Testis (tissue), 3 donors: ENCODE data around the gene CFAP57. TPM values are rescaled to one million over a fixed set of nuclear protein-coding genes. Genes with fewer than 3 reads are reported as not detected.

Source experiments
- DNase-seq: peaks from one replicate; pipeline ENCODE4 v3.0.0-alpha.2; 2019
- H3K27ac ChIP-seq, 2 donors: fragments of 200-600 bp; sonication (generic); one replicate each; pipeline ENCODE4 v1.5.1; 2019
- H3K27me3 ChIP-seq: fragments of 200-600 bp; sonication (generic); one replicate; pipeline ENCODE4 v1.5.1; 2019
- H3K36me3 ChIP-seq: fragments of 200-600 bp; sonication (generic); one replicate; pipeline ENCODE4 v1.5.1; 2017; ENCODE audit warnings: low read depth; ENCODE audit errors: missing control alignments
- H3K4me1 ChIP-seq: fragments of 200-600 bp; sonication (generic); one replicate; pipeline ENCODE4 v1.5.1; 2019
- H3K4me3 ChIP-seq, 2 donors: fragments of 200-600 bp; sonication (generic); one replicate each; pipeline ENCODE4 v1.5.1; 2017 to 2019
- H3K9me3 ChIP-seq: fragments of 200-600 bp; sonication (generic); one replicate; pipeline ENCODE4 v1.5.1; 2017
- POLR2A ChIP-seq: fragments of 450-650 bp; IDR thresholded peaks from one replicate; pipeline ENCODE4 v1.6.1; 2017; ENCODE audit warnings: antibody characterized with exemption, mild to moderate bottlenecking, moderate library complexity
- WGBS, 2 donors: methylation state at CpG; one replicate each; pipeline ENCODE4 v1.1.5; 2018; 5-methylcytosine and 5-hydroxymethylcytosine counted together
- intact Hi-C: fragments of 100-400 bp; cut with DNase I; formaldehyde crosslinking; loops from one replicate; pipeline ENCODE4 v1.15.1; 2023; ENCODE audit warnings: low total_unique reads
- polyA plus RNA-seq: library from polyadenylated mRNA; stranded (reverse); fragments of 350-450 nt; fragmentation: Illumina TruSeq; extraction: RNeasy Lipid Tissue Mini Kit (QIAGEN cat#74804); gene quantifications from one replicate; pipeline ENCODE4 v1.2.3, GENCODE V29; 2014; ENCODE audit warnings: low read depth, low replicate concordance; ENCODE audit not compliant: insufficient read depth
- total RNA-seq, 2 donors: library from RNA; depleted of rRNA; stranded (reverse); fragments of >200 nt; gene quantifications; one replicate each; pipeline ENCODE4 v1.2.3, GENCODE V29; 2016
- TF ChIP-seq, protein P1 (sequence below), 3 experiments: fragments of 450-650 bp in 2 of 3; fragments of 200-600 bp in 1 of 3; sonication (generic) in 1 of 3; IDR thresholded peaks; one replicate each; pipeline ENCODE4 v1.5.1; 2016 to 2019; ENCODE audit warnings: antibody characterized with exemption in 3 of 3, mild to moderate bottlenecking in 2 of 3, moderate library complexity in 1 of 3

Gene CFAP57
- total and polyA plus RNA-seq, 3 donors from 2014 or later: 16.6 to 38.7 (median 22.9) TPM

DNA sequence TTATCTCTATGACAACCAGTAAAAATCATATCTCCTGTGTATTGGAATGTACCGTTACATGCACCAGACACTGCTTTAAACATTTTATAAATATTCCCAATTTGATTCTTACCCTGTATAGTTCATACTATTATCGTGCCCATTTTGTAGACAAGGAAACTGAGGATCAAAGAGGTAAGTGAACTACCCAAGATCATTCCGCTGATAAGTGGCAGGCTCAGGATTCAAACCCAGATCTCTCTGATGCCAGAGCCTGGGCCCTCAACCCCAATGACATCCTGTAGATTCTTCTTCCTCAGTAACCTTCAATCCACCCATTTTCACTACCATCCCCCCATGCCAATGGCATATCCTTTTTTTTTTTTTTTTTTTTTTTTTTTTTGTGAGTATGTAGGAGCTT is 12.3 kb downstream of the CFAP57 start:
- no peak for TF ChIP-seq POLR2A
- TF ChIP-seq, protein P1, sequence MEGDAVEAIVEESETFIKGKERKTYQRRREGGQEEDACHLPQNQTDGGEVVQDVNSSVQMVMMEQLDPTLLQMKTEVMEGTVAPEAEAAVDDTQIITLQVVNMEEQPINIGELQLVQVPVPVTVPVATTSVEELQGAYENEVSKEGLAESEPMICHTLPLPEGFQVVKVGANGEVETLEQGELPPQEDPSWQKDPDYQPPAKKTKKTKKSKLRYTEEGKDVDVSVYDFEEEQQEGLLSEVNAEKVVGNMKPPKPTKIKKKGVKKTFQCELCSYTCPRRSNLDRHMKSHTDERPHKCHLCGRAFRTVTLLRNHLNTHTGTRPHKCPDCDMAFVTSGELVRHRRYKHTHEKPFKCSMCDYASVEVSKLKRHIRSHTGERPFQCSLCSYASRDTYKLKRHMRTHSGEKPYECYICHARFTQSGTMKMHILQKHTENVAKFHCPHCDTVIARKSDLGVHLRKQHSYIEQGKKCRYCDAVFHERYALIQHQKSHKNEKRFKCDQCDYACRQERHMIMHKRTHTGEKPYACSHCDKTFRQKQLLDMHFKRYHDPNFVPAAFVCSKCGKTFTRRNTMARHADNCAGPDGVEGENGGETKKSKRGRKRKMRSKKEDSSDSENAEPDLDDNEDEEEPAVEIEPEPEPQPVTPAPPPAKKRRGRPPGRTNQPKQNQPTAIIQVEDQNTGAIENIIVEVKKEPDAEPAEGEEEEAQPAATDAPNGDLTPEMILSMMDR (IDR thresholded peaks at IDR 0.05): no peak
- no peaks in the 10 kb centered on the region for H3K27me3 ChIP-seq
- intact Hi-C loops: no loop called here
- H3K4me1 ChIP-seq: no peaks in the 10 kb centered on the region
- H3K36me3 ChIP-seq: no peaks in the 10 kb centered on the region
- 90 to 97% methylated on average over 3 of the region's 3 CpGs for WGBS, 2 donors
- no peak for DNase-seq
- no peaks in the 10 kb centered on the region for H3K9me3 ChIP-seq
- no peak overlapping the region for H3K27ac ChIP-seq
- H3K4me3 ChIP-seq: no peak overlapping the region

DNA sequence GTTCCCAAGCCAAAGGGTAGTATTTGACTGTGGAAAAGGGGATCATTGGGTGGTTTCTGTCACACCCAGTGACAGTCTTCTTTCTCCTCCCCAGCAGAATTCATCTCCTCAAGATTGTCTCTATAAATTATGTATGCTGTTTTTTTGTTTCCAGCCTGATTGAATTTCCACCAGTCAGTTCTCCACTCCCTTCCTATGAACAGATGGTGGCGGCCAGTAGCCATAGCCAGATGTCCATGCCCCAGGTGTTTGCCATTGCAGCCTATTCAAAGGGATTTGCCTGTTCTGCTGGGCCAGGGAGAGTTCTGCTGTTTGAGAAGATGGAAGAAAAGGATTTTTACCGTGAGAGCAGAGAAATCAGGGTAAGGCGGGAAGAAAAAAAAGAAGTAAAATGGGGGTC is 12.9 kb downstream of the CFAP57 start:
- WGBS, 2 donors: 91 to 97% methylated on average over 3 of the region's 3 CpGs
- Histone ChIP-seq H3K27me3 (no peaks in the 10 kb centered on the region), H3K4me1 (no peaks in the 10 kb centered on the region), H3K36me3 (no peaks in the 10 kb centered on the region), H3K27ac (no peak overlapping the region), H3K9me3 (no peaks in the 10 kb centered on the region), H3K4me3 (no peak overlapping the region)
- no peak for DNase-seq
- no peak for TF ChIP-seq POLR2A
- TF ChIP-seq, protein P1 (IDR thresholded peaks at IDR 0.05): no peak
- intact Hi-C loops: no loop called here

DNA sequence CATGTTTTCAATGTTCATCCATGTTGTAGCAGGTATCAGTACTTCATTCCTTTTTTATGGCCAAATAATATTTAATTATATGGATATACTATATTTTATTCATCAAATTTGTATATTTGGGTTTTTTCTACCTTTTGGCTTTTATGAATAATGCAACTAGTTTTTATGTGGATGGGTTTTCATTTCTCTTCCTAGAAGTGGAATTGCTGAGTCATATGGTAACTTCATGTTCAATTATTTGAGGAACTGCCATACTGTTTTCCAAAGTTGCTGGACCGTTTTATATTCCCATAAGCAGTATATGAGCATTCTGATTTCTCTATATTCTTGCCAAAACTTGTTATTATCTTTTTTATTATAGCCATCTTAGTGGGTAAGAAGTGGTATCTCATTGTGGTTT is 16.0 kb downstream of the CFAP57 start:
- no peak for DNase-seq
- Histone ChIP-seq H3K4me1 (no peaks in the 10 kb centered on the region), H3K27me3 (no peaks in the 10 kb centered on the region), H3K27ac (no peak overlapping the region), H3K36me3 (no peaks in the 10 kb centered on the region), H3K9me3 (no peaks in the 10 kb centered on the region), H3K4me3 (no peak overlapping the region)
- TF ChIP-seq POLR2A: no peak
- TF ChIP-seq, protein P1 (IDR thresholded peaks at IDR 0.05): no peak
- intact Hi-C loops: no loop called here
- WGBS, 2 donors: 80 to 93% methylated on average over 1 of the region's 1 CpG

DNA sequence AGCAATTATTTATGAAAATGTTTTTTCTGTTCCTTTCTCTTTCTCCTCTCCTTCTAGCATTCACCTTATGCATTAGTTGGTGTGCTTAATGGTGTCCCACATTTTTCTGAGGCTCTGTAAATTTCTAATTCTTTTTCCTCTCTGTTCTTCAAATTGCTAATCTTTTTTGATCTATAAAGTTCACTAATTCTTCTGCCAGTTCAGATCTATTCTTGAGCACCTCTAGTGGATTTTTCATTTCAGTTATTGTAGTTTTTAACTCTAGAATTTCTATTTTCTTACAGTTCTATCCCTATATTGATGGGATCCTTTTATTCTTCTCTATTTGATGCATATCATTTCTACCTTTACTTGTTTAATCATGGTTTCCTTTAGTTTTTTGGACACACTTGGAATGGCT is 22.4 kb downstream of the CFAP57 start:
- no peak overlapping the region for H3K27ac ChIP-seq
- H3K9me3 ChIP-seq: no peaks in the 10 kb centered on the region
- H3K27me3 ChIP-seq: no peaks in the 10 kb centered on the region
- no peaks in the 10 kb centered on the region for H3K36me3 ChIP-seq
- H3K4me1 ChIP-seq: no peaks in the 10 kb centered on the region
- H3K4me3 ChIP-seq: no peak overlapping the region
- no peak for TF ChIP-seq POLR2A
- TF ChIP-seq, protein P1 (IDR thresholded peaks at IDR 0.05): no peak
- no peak for DNase-seq
- intact Hi-C loops: no loop called here

DNA sequence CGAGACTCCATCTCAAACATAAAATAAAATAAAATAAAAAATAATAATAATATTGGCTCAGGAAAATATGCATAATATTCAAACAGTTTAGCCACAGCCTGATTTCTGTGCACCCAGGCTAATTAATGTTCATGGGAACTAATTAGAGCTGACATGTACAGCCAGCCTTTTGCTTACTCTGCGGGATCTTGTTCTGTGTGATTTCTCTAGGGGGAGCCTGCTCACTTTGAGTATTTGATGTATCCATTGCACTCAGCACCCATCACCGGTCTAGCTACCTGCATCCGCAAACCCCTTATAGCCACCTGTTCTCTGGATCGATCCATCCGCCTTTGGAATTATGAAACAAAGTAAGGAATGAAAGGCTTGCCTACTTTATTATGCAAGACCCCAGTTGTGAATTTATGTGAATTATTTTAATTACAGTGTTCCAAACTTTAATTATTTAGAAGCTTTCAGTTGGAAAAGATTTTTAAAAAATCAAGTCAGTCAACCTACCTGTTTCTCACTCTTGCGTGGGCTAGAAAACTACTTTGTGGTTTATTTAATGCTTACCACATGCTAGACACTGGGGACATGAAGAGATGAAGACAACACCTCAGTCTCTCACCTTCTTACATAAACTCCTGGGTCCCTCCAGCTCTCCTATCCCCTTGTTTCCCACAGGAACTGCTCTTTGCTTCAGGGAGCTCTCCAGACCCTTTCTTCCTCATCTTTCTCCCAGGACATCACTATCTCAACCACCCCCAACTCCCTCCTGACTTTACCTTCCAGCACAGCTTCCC is 25.4 kb downstream of the CFAP57 start:
- no peak for DNase-seq
- H3K27ac ChIP-seq: no peak overlapping the region
- WGBS, 2 donors: 89 to 93% methylated on average over 7 of the region's 7 CpGs
- no peak for TF ChIP-seq POLR2A
- TF ChIP-seq, protein P1 (IDR thresholded peaks at IDR 0.05): no peak
- no peaks in the 10 kb centered on the region for H3K9me3 ChIP-seq
- H3K27me3 ChIP-seq: no peaks in the 10 kb centered on the region
- no peaks in the 10 kb centered on the region for H3K4me1 ChIP-seq
- intact Hi-C loops: no loop called here
- H3K36me3 ChIP-seq: no peaks in the 10 kb centered on the region
- no peak overlapping the region for H3K4me3 ChIP-seq
